NCI-H1694 treated with DMSO at 0.1 percent for 48 hours (cell line): ENCODE results near the gene TUB.

Experiments used
- DNase-seq: peaks from one replicate; lab custom pipeline; 2025; lab: John Stamatoyannopoulos, UW

The TUB gene

GRCh38 chr11:8092587-8093424 is 11.8 kb downstream of the TUB start:
- DNase-seq, result peak; percentile 64

- DNase-seq, result no peak
Observed at GRCh38 chr11:8093931-8094575, 13.0 kb downstream of the TUB start.

GRCh38 chr11:8094656-8095055 is 13.6 kb downstream of the TUB start:
- DNase-seq, result no peak

- DNase-seq, result no peak
Observed at GRCh38 chr11:8095371-8095770, 14.4 kb downstream of the TUB start.

GRCh38 chr11:8095806-8096522 is 15.0 kb downstream of the TUB start:
- no peak for DNase-seq

GRCh38 chr11:8096575-8096974 is 15.6 kb downstream of the TUB start:
- no peak for DNase-seq

GRCh38 chr11:8097062-8097461 is 16.1 kb downstream of the TUB start:
- no peak for DNase-seq

GRCh38 chr11:8097468-8097867 is 16.5 kb downstream of the TUB start:
- no peak for DNase-seq

GRCh38 chr11:8097926-8098325 is 16.9 kb downstream of the TUB start:
- DNase-seq, result no peak

GRCh38 chr11:8098361-8098760 is 17.4 kb downstream of the TUB start:
- DNase-seq, result no peak

- no peak for DNase-seq
Observed at GRCh38 chr11:8098879-8099278, 17.9 kb downstream of the TUB start.

- DNase-seq, result peak; percentile 13
Observed at GRCh38 chr11:8099291-8099899, 18.4 kb downstream of the TUB start.

GRCh38 chr11:8100158-8100557 is 19.1 kb downstream of the TUB start:
- DNase-seq, result no peak

- no peak for DNase-seq
Observed at GRCh38 chr11:8100605-8101004, 19.6 kb downstream of the TUB start.

- no peak for DNase-seq
Observed at GRCh38 chr11:8101421-8101820, 20.4 kb downstream of the TUB start.

GRCh38 chr11:8102296-8102915 is 21.4 kb downstream of the TUB start:
- DNase-seq, result no peak

- DNase-seq, result no peak
Observed at GRCh38 chr11:8102965-8103364, 22.0 kb downstream of the TUB start.

GRCh38 chr11:8103909-8104308 is 22.9 kb downstream of the TUB start:
- no peak for DNase-seq

GRCh38 chr11:8105133-8105532 is 24.1 kb downstream of the TUB start:
- no peak for DNase-seq

- no peak for DNase-seq
Observed at GRCh38 chr11:8105666-8106065, 24.7 kb downstream of the TUB start.

- DNase-seq, result no peak
Observed at GRCh38 chr11:8106679-8107078, 25.7 kb downstream of the TUB start.

GRCh38 chr11:8107642-8108041 is 26.6 kb downstream of the TUB start:
- no peak for DNase-seq
